Stimulated activated CD8-positive, alpha-beta memory T cell treated with anti-CD3 and anti-CD28 coated beads, Interleukin-12 subunit alpha, Interleukin-12 subunit beta, amount 100 ng/mL, for 24 hours (primary cell): ENCODE measurements around the gene SELENOV.
"Not testable (repeated sequence)": the region's sequence is repeated elsewhere in the genome, so short reads cannot be mapped to it uniquely, and the experiment has no call there.

Experiments
- DNase-seq: peaks from one replicate; pipeline ENCODE4 v3.0.0-alpha.2; 2020; ENCODE audit errors: extremely low read depth

The SELENOV gene

DNA sequence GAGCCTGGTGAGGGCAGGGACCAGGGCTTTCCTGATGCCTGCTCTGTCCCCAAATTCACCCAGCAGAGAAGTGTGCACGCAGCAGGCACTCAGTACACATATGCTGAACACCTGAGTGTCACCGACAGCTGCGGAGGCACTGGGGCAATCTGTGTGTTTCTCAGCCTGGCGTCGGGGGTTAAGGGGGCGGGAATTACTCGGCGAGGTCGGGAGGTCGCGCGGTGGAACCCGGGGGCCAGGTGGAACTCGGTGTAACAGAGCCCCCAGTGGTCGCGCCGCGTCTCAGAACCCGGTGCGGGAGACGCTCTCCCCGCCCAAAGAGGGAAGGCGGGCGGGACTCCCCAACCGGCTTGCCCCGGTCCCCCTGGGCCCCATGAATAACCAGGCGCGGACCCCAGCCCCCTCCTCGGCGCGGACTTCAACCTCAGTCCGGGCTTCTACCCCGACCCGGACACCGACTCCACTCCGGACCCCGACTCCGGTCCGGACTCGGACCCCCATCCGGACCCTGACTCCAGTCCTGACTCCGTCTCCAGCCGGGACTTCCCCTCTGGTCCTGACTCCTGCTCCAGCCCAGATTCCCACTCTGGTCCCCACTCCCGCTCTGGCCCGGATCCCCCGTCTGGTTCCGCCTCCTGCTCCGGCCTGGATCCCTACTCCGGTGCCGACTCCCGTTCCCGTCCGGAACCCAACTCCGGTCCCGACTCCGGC is at the start of gene SELENOV:
Gene SELENOV, plus strand, starts transcription at position 300 of the 711 bp plus-strand sequence. Its CDS starts 74 bp downstream, at position 374.
- no peak for DNase-seq

GRCh38 chr19:39465956-39466747 is 48.8 kb upstream of the SELENOV start:
- DNase-seq = no peak

DNA sequence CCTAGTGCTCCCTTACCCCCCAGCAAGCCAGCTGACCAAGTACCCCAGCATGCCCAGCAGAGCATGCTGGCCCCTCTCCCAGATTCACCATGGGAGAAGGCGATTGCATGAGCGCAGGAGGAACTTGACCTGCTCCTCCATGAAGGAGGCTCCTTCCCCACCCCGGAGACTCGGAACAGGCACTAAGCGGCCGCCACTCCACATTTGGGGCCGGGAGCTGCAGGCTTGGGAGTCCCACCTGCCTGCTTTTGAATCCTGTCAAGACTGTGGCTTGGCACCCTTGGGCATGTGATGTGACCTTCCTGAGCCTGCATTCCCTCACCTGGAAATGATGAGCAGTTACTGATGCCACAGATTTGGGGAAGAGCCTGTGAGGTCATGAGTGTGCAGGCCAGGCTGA is 47.0 kb upstream of the SELENOV start:
- DNase-seq = no peak

DNA sequence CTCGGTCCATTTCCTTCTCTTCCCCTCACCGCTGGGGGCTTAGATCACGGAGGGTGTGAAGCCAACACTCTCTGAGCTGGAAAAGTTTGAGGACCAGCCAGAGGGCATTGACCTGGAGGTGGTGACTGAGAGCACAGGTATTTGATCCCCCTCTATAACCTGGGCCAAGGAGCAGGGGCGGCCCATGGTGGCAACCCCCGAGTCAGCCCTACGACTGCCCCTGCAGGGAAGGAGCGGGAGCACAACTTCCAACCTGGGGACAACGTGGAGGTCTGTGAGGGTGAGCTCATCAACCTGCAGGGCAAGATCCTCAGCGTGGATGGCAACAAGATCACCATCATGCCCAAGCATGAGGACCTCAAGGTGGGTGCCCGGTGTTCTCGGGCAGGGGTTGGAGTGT is 45.9 kb upstream of the SELENOV start:
- no peak for DNase-seq

DNA sequence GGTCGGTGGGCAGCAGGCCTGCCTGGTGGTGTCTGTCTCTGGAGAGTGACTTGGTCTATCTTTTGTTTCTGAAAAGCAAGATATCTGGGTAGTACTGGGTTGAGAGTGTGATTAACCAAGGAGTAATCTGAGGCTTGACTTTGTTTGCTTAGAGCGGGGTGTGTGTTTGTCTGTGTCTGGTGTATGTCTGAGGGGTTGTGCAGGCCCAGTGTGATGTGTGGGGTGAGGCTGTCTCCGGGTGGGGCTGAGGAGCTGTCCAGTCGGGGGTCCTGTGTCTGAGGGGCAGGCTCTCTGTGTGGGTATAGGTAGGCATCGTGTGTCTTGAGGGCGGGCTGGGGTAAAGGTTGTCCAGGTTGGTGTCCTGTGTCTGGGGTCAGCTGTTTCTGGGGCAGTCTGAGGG is 45.4 kb upstream of the SELENOV start:
- no peak for DNase-seq

GRCh38 chr19:39470724-39471339 is 44.1 kb upstream of the SELENOV start:
- DNase-seq = no peak

DNA sequence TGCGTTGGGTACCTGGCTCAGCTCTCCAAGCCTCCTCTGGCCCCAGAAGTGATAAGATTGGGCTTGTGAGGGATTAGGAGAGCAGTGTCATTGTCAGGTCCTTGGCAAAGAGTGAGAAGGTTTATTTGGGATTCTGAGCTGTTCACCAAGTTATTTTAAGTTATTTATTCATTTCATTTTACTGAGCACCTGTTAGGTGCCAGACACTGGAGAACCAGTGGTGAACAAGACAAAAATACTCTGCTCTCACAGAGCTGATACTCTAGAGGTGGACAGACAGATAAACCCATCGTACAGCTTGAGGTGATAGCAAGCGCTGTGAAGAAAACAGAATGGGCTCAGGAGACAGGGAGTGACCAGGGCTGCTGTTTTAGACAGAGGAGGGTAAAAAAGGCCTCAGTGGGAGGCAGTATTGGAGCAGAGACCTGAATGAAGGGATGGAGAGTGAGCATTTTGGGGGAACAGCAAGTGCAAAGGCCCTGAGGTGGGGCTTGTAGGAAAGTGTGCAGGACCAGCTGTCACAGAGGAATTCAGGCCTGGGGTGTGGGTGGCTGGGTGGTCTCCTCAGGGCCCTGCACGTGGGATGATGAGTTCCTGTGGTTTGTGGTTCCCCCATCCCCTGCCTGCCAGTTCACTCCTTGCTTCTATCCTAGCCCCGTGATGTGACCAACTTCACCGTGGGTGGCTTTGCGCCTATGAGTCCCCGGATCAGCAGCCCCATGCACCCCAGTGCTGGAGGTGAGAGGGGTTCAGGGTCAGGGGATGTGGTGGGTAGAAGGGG is 43.0 kb upstream of the SELENOV start:
- DNase-seq = no peak

GRCh38 chr19:39472746-39473442 is 42.0 kb upstream of the SELENOV start:
- no peak for DNase-seq

DNA sequence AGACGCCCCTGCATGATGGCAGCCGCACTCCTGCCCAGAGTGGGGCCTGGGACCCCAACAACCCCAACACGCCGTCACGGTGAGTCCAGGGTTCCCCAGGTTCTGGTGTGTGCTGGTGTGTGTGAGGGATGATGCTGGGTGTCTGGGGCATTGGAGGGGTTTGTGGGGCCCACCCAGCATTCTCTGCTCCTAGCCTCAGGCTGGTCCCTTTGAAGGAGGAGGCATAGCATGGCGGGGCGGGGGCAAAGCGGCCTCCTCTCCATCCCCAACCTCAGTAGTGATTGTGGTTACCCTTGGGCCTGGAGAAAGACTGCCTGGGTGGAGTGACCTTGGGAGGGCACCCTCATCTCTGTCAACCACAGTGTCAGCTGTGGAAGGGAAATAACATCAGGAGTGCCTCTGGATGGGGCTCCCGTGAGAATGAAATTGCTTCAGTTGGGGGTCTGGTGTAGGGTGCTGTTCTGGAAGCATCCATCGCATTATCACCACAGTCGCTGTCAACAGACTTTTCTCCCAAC is 41.4 kb upstream of the SELENOV start:
- no peak for DNase-seq

GRCh38 chr19:39474139-39474620 is 40.8 kb upstream of the SELENOV start:
- DNase-seq = no peak

- DNase-seq = no peak
Measured at GRCh38 chr19:39475748-39476147, 39.2 kb upstream of the SELENOV start.

- DNase-seq = not testable (repeated sequence)
Measured at GRCh38 chr19:39479319-39479801, 35.6 kb upstream of the SELENOV start.

DNA sequence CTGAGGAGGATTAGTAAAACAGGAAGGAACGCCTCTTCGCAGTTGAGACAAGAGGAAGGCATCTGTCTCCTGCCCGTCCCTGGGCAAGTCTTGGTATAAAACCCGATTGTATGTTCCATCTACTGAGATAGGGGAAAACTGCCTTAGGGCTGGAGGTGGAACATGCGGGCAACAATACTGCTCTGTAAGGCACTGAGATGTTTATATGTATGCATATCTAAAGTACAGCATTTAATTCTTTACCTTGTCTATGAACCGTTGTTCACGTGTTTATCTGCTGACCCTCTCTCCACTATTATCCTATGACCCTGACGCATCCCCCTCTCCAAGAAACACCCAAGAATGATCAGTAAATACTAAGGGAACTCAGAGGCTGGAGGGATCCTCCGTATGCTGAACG is 35.0 kb upstream of the SELENOV start:
- DNase-seq = no peak

GRCh38 chr19:39480337-39481228 is 34.4 kb upstream of the SELENOV start, which contains the start of gene TIMM50:
Gene TIMM50, plus strand, starts transcription at chr19:39480838. Its CDS starts 16 bp downstream, at chr19:39480854.
- DNase-seq = peak; percentile 98

DNA sequence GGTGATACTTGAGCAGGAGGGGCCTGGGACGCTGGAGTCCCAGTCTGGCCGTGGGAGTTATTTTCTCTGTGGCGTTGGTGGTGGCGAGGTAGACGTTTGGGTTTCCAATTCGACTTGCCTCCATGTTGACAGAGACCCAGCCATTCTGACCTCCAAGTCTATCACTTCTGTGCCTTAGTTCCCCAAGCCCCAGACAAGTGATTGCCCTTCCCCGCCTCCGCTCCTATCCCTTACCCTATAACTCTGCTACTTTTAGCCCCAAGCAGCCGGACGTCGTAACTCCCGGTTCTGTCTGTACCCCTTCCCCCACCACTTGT is 33.8 kb upstream of the SELENOV start:
- no peak for DNase-seq

- DNase-seq = no peak
Measured at GRCh38 chr19:39481676-39482075, 33.3 kb upstream of the SELENOV start.

- no peak for DNase-seq
Measured at GRCh38 chr19:39483141-39483540, 31.8 kb upstream of the SELENOV start.

DNA sequence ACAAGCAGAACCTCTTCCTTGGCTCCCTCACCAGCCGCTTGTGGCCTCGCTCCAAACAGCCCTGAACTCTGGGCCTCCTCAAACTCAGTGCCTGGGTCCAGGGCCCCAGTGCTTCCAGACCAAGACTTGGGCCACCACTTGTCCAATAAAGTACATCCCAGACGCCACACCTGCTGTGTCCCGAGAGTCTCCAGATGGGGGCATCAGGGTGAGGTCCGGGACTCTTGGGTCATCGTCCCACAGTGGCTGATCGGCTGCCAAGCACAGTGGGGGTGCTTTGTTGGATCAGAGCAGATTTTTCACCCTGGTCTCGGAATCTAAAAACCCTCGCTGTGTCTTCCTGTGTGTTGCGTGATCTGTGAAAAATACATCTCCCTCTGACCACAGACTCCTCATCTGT is 25.2 kb upstream of the SELENOV start:
- no peak for DNase-seq

DNA sequence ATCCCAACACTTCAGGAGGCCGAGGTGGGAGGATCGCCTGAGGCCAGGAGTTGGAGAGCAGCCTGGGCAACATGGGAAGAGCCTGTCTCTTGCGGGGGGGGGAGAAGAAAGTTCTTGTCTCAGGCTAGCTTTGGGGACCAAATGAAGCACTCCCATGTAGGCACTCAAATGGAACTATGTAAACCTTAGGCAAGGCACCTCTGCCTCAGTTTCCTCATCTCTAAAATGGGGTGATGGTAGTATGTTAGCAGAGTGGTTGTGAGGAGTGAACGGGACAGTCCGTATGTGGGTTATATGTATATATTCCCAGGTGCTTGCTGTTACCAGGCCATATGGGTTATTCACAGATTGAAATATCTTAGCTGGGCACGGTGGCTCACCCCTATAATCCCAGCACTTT is 22.7 kb upstream of the SELENOV start:
- DNase-seq = no peak

- no peak for DNase-seq
Measured at GRCh38 chr19:39492788-39493187, 22.2 kb upstream of the SELENOV start.
